Measurements from ENCODE around the gene ADRA2A. TPM values are rescaled to one million over a fixed set of nuclear protein-coding genes. Genes with fewer than 3 reads are reported as not detected.

The ADRA2A gene
- total and polyA plus RNA-seq, 2 experiments from 2014 or later, result 18.9 to 74.8 TPM

DNA sequence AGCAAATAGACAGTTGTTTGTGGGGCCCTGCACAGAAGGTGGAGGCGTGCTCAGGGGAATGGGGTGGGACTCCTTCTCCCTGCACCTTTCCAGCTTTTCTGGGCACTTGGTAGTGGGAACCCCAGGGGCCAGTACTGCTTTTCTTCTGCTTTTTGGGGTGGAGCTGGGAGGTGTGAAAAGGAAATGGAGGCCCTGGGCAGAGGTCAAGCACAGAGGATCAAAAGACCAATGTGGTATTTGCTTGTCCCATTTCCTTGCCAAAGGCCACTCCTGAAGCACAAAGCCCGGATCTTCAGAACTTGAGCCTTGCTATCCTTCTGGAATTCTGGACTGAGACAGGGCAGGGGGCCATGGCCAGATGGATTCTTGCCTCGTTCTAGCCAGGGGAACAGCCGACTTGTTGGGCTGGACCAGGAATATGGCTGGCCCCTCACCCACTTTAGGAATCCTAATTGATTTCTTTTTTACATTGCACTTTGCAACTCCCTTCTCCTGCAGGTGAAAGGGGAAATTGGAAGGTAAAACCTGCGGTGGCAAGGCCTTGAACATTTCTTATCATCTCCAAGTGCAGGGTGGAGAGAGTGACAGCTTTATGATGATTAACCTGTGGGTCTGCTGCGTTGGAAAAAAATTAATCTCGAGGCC is 26.5 kb downstream of the ADRA2A start:
- no peaks in the 10 kb centered on the region for H4K20me1 ChIP-seq (ENCODE audit: insufficient read depth)
- H3K9me3 ChIP-seq (ENCODE audit: low read depth), result no peaks in the 10 kb centered on the region
- no peaks in the 10 kb centered on the region for H3K36me3 ChIP-seq (ENCODE audit: low read depth)
- no peak overlapping the region for H2AFZ ChIP-seq
- H3K4me1 ChIP-seq (ENCODE audit: insufficient read depth), result no peaks in the 10 kb centered on the region
- H3F3A ChIP-seq (ENCODE audit: insufficient read depth), result no peaks in the 10 kb centered on the region
- TF ChIP-seq EZH2 (IDR thresholded peaks at IDR 0.05; ENCODE audit: insufficient read depth, poor library complexity, severe bottlenecking) (no peak), EZH2phosphoT487 (IDR thresholded peaks at IDR 0.05; ENCODE audit: insufficient read depth, low read depth) (no peak)
- H3K9me2 ChIP-seq (ENCODE audit: insufficient read depth), result no peaks in the 10 kb centered on the region
- H3K79me2 ChIP-seq (ENCODE audit: insufficient read depth), result no peaks in the 10 kb centered on the region
- WGBS, 2 experiments (ENCODE audit: low coverage in 1 of 2, low lambda C conversion rate in 2 of 2, missing lambda C conversion rate in 2 of 2), result 43% methylated on average over 7 of the region's 7 CpGs
- in situ Hi-C loops (cut with MboI), result no loop called here
- H3K27me3 ChIP-seq (replicated peaks; ENCODE audit: insufficient read depth), result peaks cover 12% of the 10 kb centered on the region; the same call in 1 of the 2 replicates
- no peak overlapping the region for H3K4me2 ChIP-seq (ENCODE audit: unreplicated experiment)
- H3K9ac ChIP-seq, result no peak overlapping the region
- H3K4me3 ChIP-seq, result no peak overlapping the region
- DNase-seq, result no peak
- no peak overlapping the region for H3K27ac ChIP-seq

- no peak overlapping the region for H2AFZ ChIP-seq
- WGBS, 2 experiments (ENCODE audit: low coverage in 1 of 2, low lambda C conversion rate in 2 of 2, missing lambda C conversion rate in 2 of 2), result 88 to 89% methylated on average over 20 of the region's 20 CpGs
- H3K4me3 ChIP-seq, result no peak overlapping the region
- H3K36me3 ChIP-seq (ENCODE audit: low read depth), result no peaks in the 10 kb centered on the region
- no peaks in the 10 kb centered on the region for H3K9me2 ChIP-seq (ENCODE audit: insufficient read depth)
- no peaks in the 10 kb centered on the region for H3K4me1 ChIP-seq (ENCODE audit: insufficient read depth)
- no peaks in the 10 kb centered on the region for H3K9me3 ChIP-seq (ENCODE audit: low read depth)
- H3F3A ChIP-seq (ENCODE audit: insufficient read depth), result no peaks in the 10 kb centered on the region
- in situ Hi-C loops (cut with MboI), result no loop called here
- H3K9ac ChIP-seq, result no peak overlapping the region
- TF ChIP-seq EZH2 (IDR thresholded peaks at IDR 0.05; ENCODE audit: insufficient read depth, poor library complexity, severe bottlenecking) (no peak), EZH2phosphoT487 (IDR thresholded peaks at IDR 0.05; ENCODE audit: insufficient read depth, low read depth) (no peak)
- DNase-seq, result no peak
- no peak overlapping the region for H3K4me2 ChIP-seq (ENCODE audit: unreplicated experiment)
- peaks cover 12% of the 10 kb centered on the region; the same call in 1 of the 2 replicates for H3K27me3 ChIP-seq (replicated peaks; ENCODE audit: insufficient read depth)
- H4K20me1 ChIP-seq (ENCODE audit: insufficient read depth), result no peaks in the 10 kb centered on the region
- H3K27ac ChIP-seq, result no peak overlapping the region
- no peaks in the 10 kb centered on the region for H3K79me2 ChIP-seq (ENCODE audit: insufficient read depth)
Observed at GRCh38 chr10:111104811-111105210, 28.0 kb downstream of the ADRA2A start.

DNA sequence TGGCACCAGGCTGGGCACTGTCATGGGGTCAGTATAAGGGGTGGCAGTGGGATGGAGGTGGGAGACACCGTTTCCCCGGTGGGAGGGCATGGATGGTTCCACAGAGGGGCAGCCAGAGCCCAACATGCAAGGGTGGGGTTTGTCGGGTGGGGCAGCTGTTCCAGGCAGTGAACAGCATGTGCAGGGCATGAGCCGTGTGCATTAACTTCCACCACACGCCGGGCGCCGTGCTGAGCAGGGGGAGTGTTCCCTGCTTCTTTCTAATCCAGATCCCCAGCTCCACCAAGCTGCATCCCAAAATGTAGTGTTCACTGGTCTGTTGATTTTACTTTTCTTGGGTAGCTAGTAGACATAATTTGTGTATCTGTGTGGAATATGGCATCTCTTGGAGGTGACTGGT is 29.3 kb downstream of the ADRA2A start:
- no peaks in the 10 kb centered on the region for H3K79me2 ChIP-seq (ENCODE audit: insufficient read depth)
- no peaks in the 10 kb centered on the region for H3F3A ChIP-seq (ENCODE audit: insufficient read depth)
- TF ChIP-seq EZH2phosphoT487 (IDR thresholded peaks at IDR 0.05; ENCODE audit: insufficient read depth, low read depth), result no peak
- TF ChIP-seq EZH2 (IDR thresholded peaks at IDR 0.05; ENCODE audit: insufficient read depth, poor library complexity, severe bottlenecking), result no peak
- H3K9me2 ChIP-seq (ENCODE audit: insufficient read depth), result no peaks in the 10 kb centered on the region
- no peak overlapping the region for H3K4me2 ChIP-seq (ENCODE audit: unreplicated experiment)
- no peaks in the 10 kb centered on the region for H3K4me1 ChIP-seq (ENCODE audit: insufficient read depth)
- H4K20me1 ChIP-seq (ENCODE audit: insufficient read depth), result no peaks in the 10 kb centered on the region
- no peak for DNase-seq
- in situ Hi-C loops (cut with MboI), result no loop called here
- no peaks in the 10 kb centered on the region for H3K9me3 ChIP-seq (ENCODE audit: low read depth)
- 53 to 61% methylated on average over 8 of the region's 8 CpGs for whole genome bisulfite sequencing, 2 experiments (ENCODE audit: low coverage in 1 of 2, low lambda C conversion rate in 2 of 2, missing lambda C conversion rate in 2 of 2)
- no peak overlapping the region for H2AFZ ChIP-seq
- no peak overlapping the region for H3K27ac ChIP-seq
- H3K36me3 ChIP-seq (ENCODE audit: low read depth), result no peaks in the 10 kb centered on the region
- no peak overlapping the region for H3K4me3 ChIP-seq
- no peak overlapping the region for H3K9ac ChIP-seq
- 0 out of 2 replicates have a peak, but pooled peaks cover 6% of the 10 kb centered on the region for H3K27me3 ChIP-seq (replicated peaks; ENCODE audit: insufficient read depth)

- 58 to 73% methylated on average over 4 of the region's 4 CpGs for WGBS, 2 experiments (ENCODE audit: low coverage in 1 of 2, low lambda C conversion rate in 2 of 2, missing lambda C conversion rate in 2 of 2)
Observed at GRCh38 chr10:111107023-111107422, 30.2 kb downstream of the ADRA2A start.

More at GRCh38 chr10:111107023-111107422, 30.2 kb downstream of the ADRA2A start:
- Histone ChIP-seq H3K9ac (no peak overlapping the region), H3K27ac (no peak overlapping the region), H3K4me2 (ENCODE audit: unreplicated experiment) (no peak overlapping the region), H3F3A (ENCODE audit: insufficient read depth) (no peaks in the 10 kb centered on the region), H3K4me1 (ENCODE audit: insufficient read depth) (no peaks in the 10 kb centered on the region), H3K4me3 (no peak overlapping the region), H2AFZ (no peak overlapping the region), H3K36me3 (ENCODE audit: low read depth) (no peaks in the 10 kb centered on the region), H3K9me2 (ENCODE audit: insufficient read depth) (no peaks in the 10 kb centered on the region), H3K79me2 (ENCODE audit: insufficient read depth) (no peaks in the 10 kb centered on the region), H4K20me1 (ENCODE audit: insufficient read depth) (no peaks in the 10 kb centered on the region), H3K27me3 (replicated peaks; ENCODE audit: insufficient read depth) (0 out of 2 replicates have a peak, but pooled peaks cover 6% of the 10 kb centered on the region), H3K9me3 (ENCODE audit: low read depth) (no peaks in the 10 kb centered on the region)
- TF ChIP-seq EZH2 (IDR thresholded peaks at IDR 0.05; ENCODE audit: insufficient read depth, poor library complexity, severe bottlenecking), result no peak
- no peak for TF ChIP-seq EZH2phosphoT487 (IDR thresholded peaks at IDR 0.05; ENCODE audit: insufficient read depth, low read depth)
- DNase-seq, result no peak
- in situ Hi-C loops (cut with MboI), result no loop called here
